Heart right ventricle (tissue), 16 donors: ENCODE measurements around the gene CHST13. TPM values are rescaled to one million over a fixed set of nuclear protein-coding genes. Genes with fewer than 3 reads are reported as not detected.

Experiments used
- ATAC-seq, 8 donors: fragments of 200-7000 bp; cut with Tn5 transposase; one replicate each; pipeline ENCODE4 v1.9.1; 2020; ENCODE audit warnings: mild to moderate bottlenecking in 8 of 8, moderate library complexity in 8 of 8, moderate number of reproducible peaks in 1 of 8
- DNase-seq, 2 donors: peaks; one replicate each; pipeline ENCODE4 v3.0.0-alpha.2; 2020
- H3K27ac ChIP-seq, 10 donors: fragments of 200-600 bp; sonication (generic) in 2 of 10; one replicate each; pipeline versions ENCODE4 v1.5.0 to v1.8.0; 2020 to 2022; ENCODE audit warnings: mild to moderate bottlenecking in 3 of 10
- H3K27me3 ChIP-seq, 7 donors: fragments of 200-600 bp; one replicate each; pipeline ENCODE4 v1.8.0; 2021 to 2022; ENCODE audit warnings: mild to moderate bottlenecking in 2 of 7
- H3K36me3 ChIP-seq, 9 donors: fragments of 200-600 bp; sonication (generic) in 1 of 9; one replicate each; pipeline versions ENCODE4 v1.5.0 to v1.8.0; 2020 to 2022; ENCODE audit warnings: mild to moderate bottlenecking in 2 of 9
- H3K4me1 ChIP-seq, 9 donors: fragments of 200-600 bp; sonication (generic) in 1 of 9; one replicate each; pipeline versions ENCODE4 v1.5.0 to v1.8.0; 2020 to 2022; ENCODE audit warnings: mild to moderate bottlenecking in 4 of 9
- H3K4me3 ChIP-seq, 10 donors: fragments of 200-600 bp; sonication (generic) in 2 of 10; one replicate each; pipeline versions ENCODE4 v1.5.0 to v1.8.0; 2020 to 2022; ENCODE audit warnings: mild to moderate bottlenecking in 7 of 10, moderate library complexity in 2 of 10
- H3K9me3 ChIP-seq, 11 donors: fragments of 200-600 bp in 10 of 11; sonication (generic) in 2 of 11; one replicate each; pipeline versions ENCODE4 v1.5.0 to v1.8.0; 2013 to 2022; ENCODE audit warnings: mild to moderate bottlenecking in 2 of 11, control low read depth in 1 of 11, moderate library complexity in 1 of 11
- WGBS, 2 donors: extraction: QIAGEN DNeasy Blood & Tissue Kit; methylation state at CpG; one replicate each; pipeline ENCODE4 v1.1.7; 2013; ENCODE audit warnings: inconsistent platforms in 1 of 2; 5-methylcytosine and 5-hydroxymethylcytosine counted together
- intact Hi-C, 10 donors: fragments of 100-400 bp; cut with DNase I; formaldehyde crosslinking; loops; one replicate each; pipeline versions ENCODE4 v1.11.1 to v1.14.2; 2022
- polyA plus RNA-seq, 2 donors: library from polyadenylated mRNA; stranded (reverse); fragments of 200-250 nt; gene quantifications; one replicate each; pipeline ENCODE4 v1.2.3, GENCODE V29; 2013
- total RNA-seq, 10 donors: library from RNA; stranded (reverse); fragmentation: NEBNext Ultra II Directional in 3 of 10; extraction: Animal tissue kit (Norgen Biotek cat#: 25700) in 3 of 10; gene quantifications; one replicate each; pipeline versions ENCODE4 v1.2.1 to v1.2.4, GENCODE V29; 2021 to 2023
- TF ChIP-seq, protein P1 (sequence below), 9 donors: fragments of 200-600 bp; sonication (generic) in 2 of 9; IDR thresholded peaks; one replicate each; pipeline versions ENCODE4 v1.5.0 to v1.8.0; 2021 to 2022; ENCODE audit warnings: antibody characterized with exemption in 9 of 9, mild to moderate bottlenecking in 5 of 9, moderate library complexity in 1 of 9
- donor health status: Arrhythmogenic right ventricular cardiomyopathy.
- donor health status: ischemic (EF 13 %, LVEDD 7.1; RV severe dilation, severe dysfunction).
- donor health status: healthy with polysubstance abuse.
- donor health status: DM: no; HTN: yes; CAD: no.
- donor health status: DM: no; HTN: no; CAD: no.
- donor health status: ischemic (EF 25% LVEDD 6.9; RV normal size, moderate dysfunction).
- donor health status: ischemic (EF 25% LVEDD 5.7; RV mildly dilated, moderate dysfunction).
- donor health status: healthy.
- donor health status: DM: yes; HTN: yes; CAD: no.
- donor health status: Ischemic cardiomyopathy.
- donor health status: ischemic (EF 35%, LVEDD 5.7; RV mildly dilated, moderate dysfunction).
- donor health status: nonischemic (EF 11% LVEDD 7.7; RV severe dilation, severe dysfunction).
- donor health status: DM: yes; HTN: yes; CAD: no.
- donor health status: PGD.
- donor health status: ischemic (EF 29% LVEDD 5.4; RV normal size, mild dysfunction).
- donor health status: nonischemic (EF 23%, LVEDD 6.1; RV moderate dilation, normal function).

The CHST13 gene
- total and polyA plus RNA-seq, 12 donors: 0.12 to 1.2 (median 0.43) TPM

DNA sequence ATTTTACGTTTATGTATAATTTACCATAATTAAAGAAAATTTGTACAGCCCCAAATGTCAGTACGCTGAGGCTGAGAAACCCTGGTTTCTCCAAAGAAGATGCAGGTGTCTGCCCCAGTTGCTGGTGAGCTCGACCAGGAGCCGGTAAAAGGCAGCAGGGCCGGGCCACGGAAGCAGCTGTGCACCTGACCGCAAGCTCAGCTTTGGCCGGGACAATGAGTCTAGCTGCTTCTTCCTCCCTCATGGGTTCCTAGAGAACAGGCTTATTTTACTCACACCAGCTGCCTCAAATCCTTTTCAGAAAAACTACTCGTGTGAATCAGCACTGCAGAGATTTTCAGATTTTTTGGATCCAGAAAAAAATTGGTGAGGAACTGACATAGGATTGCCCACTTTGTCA lies 30.2 kb upstream of the CHST13 start:
- ATAC-seq (no peak), DNase-seq (no peak)
- Histone ChIP-seq H3K27me3 (no peaks in the 10 kb centered on the region), H3K4me3 (no peak overlapping the region), H3K4me1 (peaks cover 0 to 10% (median 0%) of the 10 kb centered on the region in 9 donors), H3K9me3 (no peaks in the 10 kb centered on the region), H3K36me3 (no peaks in the 10 kb centered on the region), H3K27ac (no peak overlapping the region)
- TF ChIP-seq, protein P1, sequence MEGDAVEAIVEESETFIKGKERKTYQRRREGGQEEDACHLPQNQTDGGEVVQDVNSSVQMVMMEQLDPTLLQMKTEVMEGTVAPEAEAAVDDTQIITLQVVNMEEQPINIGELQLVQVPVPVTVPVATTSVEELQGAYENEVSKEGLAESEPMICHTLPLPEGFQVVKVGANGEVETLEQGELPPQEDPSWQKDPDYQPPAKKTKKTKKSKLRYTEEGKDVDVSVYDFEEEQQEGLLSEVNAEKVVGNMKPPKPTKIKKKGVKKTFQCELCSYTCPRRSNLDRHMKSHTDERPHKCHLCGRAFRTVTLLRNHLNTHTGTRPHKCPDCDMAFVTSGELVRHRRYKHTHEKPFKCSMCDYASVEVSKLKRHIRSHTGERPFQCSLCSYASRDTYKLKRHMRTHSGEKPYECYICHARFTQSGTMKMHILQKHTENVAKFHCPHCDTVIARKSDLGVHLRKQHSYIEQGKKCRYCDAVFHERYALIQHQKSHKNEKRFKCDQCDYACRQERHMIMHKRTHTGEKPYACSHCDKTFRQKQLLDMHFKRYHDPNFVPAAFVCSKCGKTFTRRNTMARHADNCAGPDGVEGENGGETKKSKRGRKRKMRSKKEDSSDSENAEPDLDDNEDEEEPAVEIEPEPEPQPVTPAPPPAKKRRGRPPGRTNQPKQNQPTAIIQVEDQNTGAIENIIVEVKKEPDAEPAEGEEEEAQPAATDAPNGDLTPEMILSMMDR (IDR thresholded peaks at IDR 0.05): no peak
- intact Hi-C loops: no loop called here
- 76 to 79% methylated on average over 9 of the region's 9 CpGs for whole genome bisulfite sequencing, 2 donors

DNA sequence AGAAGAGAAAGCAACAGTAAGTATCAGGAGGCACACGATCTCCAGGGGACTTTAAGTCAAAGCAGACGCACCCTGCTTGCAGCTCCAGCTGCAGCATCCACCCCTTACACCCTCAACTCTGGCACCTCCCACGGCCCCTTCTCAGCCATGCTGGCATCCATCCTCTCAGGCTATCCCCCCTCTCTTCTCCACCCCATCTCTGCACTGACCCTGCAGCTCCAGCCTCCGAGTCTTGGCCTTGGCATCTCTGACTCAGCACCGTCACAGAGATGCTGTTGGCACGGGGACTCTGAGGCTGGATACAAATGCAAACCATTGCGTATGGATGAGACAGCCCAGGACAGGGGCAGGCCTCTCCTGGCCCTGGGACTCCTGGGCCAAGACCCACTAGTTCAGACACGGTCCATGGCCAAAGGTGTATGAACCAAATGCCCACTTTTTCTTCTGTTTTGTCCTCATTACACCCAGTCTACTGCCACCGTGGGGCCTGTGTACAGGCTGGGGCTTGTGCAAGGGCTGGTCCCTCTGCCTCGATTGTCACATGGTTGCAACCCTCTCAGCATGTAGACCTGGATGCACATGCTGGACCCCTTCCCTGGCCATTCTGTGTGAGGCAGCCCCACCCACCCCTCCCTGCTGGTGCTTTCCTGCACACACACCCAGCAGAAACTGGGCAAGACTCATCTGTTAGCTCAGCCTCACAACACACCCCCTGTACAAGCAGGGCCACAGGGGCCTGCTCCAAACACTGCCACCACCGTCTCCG lies 29.6 kb upstream of the CHST13 start:
- Histone ChIP-seq H3K4me3 (no peak overlapping the region), H3K27me3 (no peaks in the 10 kb centered on the region), H3K36me3 (no peaks in the 10 kb centered on the region), H3K9me3 (no peaks in the 10 kb centered on the region), H3K27ac (no peak overlapping the region), H3K4me1 (peaks cover 0 to 10% (median 0%) of the 10 kb centered on the region in 9 donors)
- WGBS, 2 donors: 65 to 75% methylated on average over 12 of the region's 12 CpGs
- ATAC-seq (no peak), DNase-seq (no peak)
- intact Hi-C loops: no loop called here
- TF ChIP-seq, protein P1 (IDR thresholded peaks at IDR 0.05): no peak

GRCh38 chr3:126494970-126495230 lies 29.1 kb upstream of the CHST13 start:
- Histone ChIP-seq H3K27me3 (no peaks in the 10 kb centered on the region), H3K4me1 (peaks cover 0 to 8% (median 0%) of the 10 kb centered on the region in 9 donors), H3K9me3 (no peaks in the 10 kb centered on the region), H3K27ac (no peak overlapping the region), H3K36me3 (no peaks in the 10 kb centered on the region), H3K4me3 (no peak overlapping the region)
- WGBS, 2 donors: 88 to 89% methylated on average over 6 of the region's 6 CpGs
- TF ChIP-seq, protein P1 (IDR thresholded peaks at IDR 0.05): no peak
- DNase-seq (no peak), ATAC-seq (no peak)
- intact Hi-C loops: no loop called here

GRCh38 chr3:126495786-126496185 lies 28.2 kb upstream of the CHST13 start:
- H3K27ac ChIP-seq: no peak overlapping the region
- no peak for ATAC-seq
- intact Hi-C loops: no loop called here
- WGBS, 2 donors: 90 to 91% methylated on average over 8 of the region's 8 CpGs
- no peaks in the 10 kb centered on the region for H3K9me3 ChIP-seq
- H3K36me3 ChIP-seq: no peaks in the 10 kb centered on the region
- H3K27me3 ChIP-seq: no peaks in the 10 kb centered on the region
- TF ChIP-seq, protein P1 (IDR thresholded peaks at IDR 0.05): no peak
- DNase-seq: no peak
- peaks cover 0 to 6% (median 0%) of the 10 kb centered on the region in 9 donors for H3K4me1 ChIP-seq
- H3K4me3 ChIP-seq: no peak overlapping the region
